GM23248 (cell line): ENCODE results near the gene SPAG6. TPM values are rescaled to one million over a fixed set of nuclear protein-coding genes. Genes with fewer than 3 reads are reported as not detected.

Experiments
- DNase-seq: peaks from one replicate; pipeline ENCODE4 v3.0.0-alpha.2; 2015
- H2AFZ ChIP-seq: fragments of 200-600 bp; sonication (generic); 2 replicates; pipeline ENCODE4 v1.6.1; 2016; ENCODE audit warnings: antibody characterized with exemption
- H3F3A ChIP-seq: fragments of 200-600 bp; sonication (generic); 2 replicates; pipeline ENCODE4 v1.6.1; 2016; ENCODE audit warnings: mild to moderate bottlenecking, antibody characterized with exemption, mixed run types; ENCODE audit not compliant: insufficient read depth
- H3K27ac ChIP-seq: fragments of 200-600 bp; sonication (generic); 2 replicates; pipeline ENCODE4 v1.5.1; 2016; ENCODE audit warnings: mild to moderate bottlenecking
- H3K27me3 ChIP-seq: fragments of 200-600 bp; sonication (generic); replicated peaks from 2 replicates; pipeline ENCODE4 v1.6.1; 2016; ENCODE audit warnings: mild to moderate bottlenecking; ENCODE audit not compliant: insufficient read depth
- H3K36me3 ChIP-seq: fragments of 200-600 bp; sonication (generic); 2 replicates; pipeline ENCODE4 v1.6.1; 2016; ENCODE audit warnings: low read depth, mild to moderate bottlenecking
- H3K4me1 ChIP-seq: fragments of 200-600 bp; sonication (generic); 2 replicates; pipeline ENCODE4 v1.6.1; 2016; ENCODE audit warnings: mild to moderate bottlenecking; ENCODE audit not compliant: insufficient read depth
- H3K4me2 ChIP-seq: fragments of 200-600 bp; sonication (generic); one replicate; pipeline ENCODE4 v1.6.1; 2016; ENCODE audit warnings: mild to moderate bottlenecking; ENCODE audit not compliant: unreplicated experiment
- H3K4me3 ChIP-seq: fragments of 200-600 bp; sonication (generic); 2 replicates; pipeline ENCODE4 v1.5.1; 2016; ENCODE audit warnings: mild to moderate bottlenecking
- H3K79me2 ChIP-seq: fragments of 200-600 bp; sonication (generic); 2 replicates; pipeline ENCODE4 v1.6.1; 2016; ENCODE audit warnings: mild to moderate bottlenecking; ENCODE audit not compliant: insufficient read depth
- H3K9ac ChIP-seq: fragments of 200-600 bp; sonication (generic); 2 replicates; pipeline ENCODE4 v1.6.1; 2016; ENCODE audit warnings: mild to moderate bottlenecking
- H3K9me2 ChIP-seq: fragments of 200-600 bp; sonication (generic); 2 replicates; pipeline ENCODE4 v1.6.1; 2016; ENCODE audit warnings: mixed run types, mild to moderate bottlenecking, moderate library complexity; ENCODE audit not compliant: insufficient read depth
- H3K9me3 ChIP-seq: fragments of 200-600 bp; sonication (generic); one replicate; pipeline ENCODE4 v1.6.1; 2017; ENCODE audit warnings: low read depth
- H4K20me1 ChIP-seq: fragments of 200-600 bp; sonication (generic); 2 replicates; pipeline ENCODE4 v1.6.0; 2016; ENCODE audit not compliant: insufficient read depth
- EZH2 ChIP-seq: fragments of 200-600 bp; sonication (generic); IDR thresholded peaks from 2 replicates; pipeline ENCODE4 v1.6.1; 2018; ENCODE audit warnings: antibody characterized with exemption, mild to moderate bottlenecking; ENCODE audit not compliant: insufficient read depth, poor library complexity, severe bottlenecking
- EZH2phosphoT487 ChIP-seq: fragments of 200-600 bp; sonication (generic); IDR thresholded peaks from 2 replicates; pipeline ENCODE4 v1.6.1; 2018; ENCODE audit warnings: antibody characterized with exemption, moderate library complexity, mild to moderate bottlenecking, low read depth; ENCODE audit not compliant: insufficient read depth
- WGBS, 2 experiments: methylation state at CpG; one replicate each; pipeline ENCODE4 v1.1.6; 2015 to 2017; ENCODE audit warnings: low lambda C conversion rate in 2 of 2, low coverage in 1 of 2; ENCODE audit errors: missing lambda C conversion rate in 2 of 2; 5-methylcytosine and 5-hydroxymethylcytosine counted together
- in situ Hi-C: fragments of 300-500 bp; cut with MboI; formaldehyde crosslinking; loops from 2 replicates; pipeline ENCODE4 v1.15.0; 2020
- polyA plus RNA-seq: library from polyadenylated mRNA; unstranded; fragments of >200 nt; fragmentation: Nextera tagmentation; extraction: Ambion mirVana; gene quantifications from 2 replicates; pipeline ENCODE4 v1.2.1, GENCODE V29; 2016
- total RNA-seq: library from RNA; depleted of rRNA; stranded (reverse); fragments of >200 nt; shearing (Covaris generic); gene quantifications from 2 replicates; pipeline ENCODE4 v1.2.3, GENCODE V29; 2014

The SPAG6 gene
- total and polyA plus RNA-seq, 2 experiments from 2014 or later, result not detected

DNA sequence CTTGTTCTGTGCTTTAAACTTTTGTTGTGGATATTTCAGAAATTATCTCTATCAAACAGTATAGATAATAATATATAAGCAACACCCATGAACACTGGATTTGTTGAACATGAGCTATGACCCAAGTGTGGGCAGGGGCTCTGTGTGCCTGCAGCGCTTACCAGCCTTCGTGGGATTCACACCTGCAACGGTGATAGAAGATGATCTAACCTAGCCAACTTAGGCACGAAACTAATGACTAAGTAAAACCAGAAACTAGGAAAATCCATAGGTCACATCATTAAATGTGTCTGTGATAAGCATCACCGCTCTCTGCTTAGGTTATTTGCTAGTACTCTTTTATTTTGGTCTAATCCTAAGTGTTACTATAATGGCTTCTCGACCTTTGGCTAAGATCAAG is 18.0 kb downstream of the SPAG6 start:
- Histone ChIP-seq H3K4me1 (no peaks in the 10 kb centered on the region), H3K4me3 (no peak overlapping the region), H3K79me2 (no peaks in the 10 kb centered on the region), H3K27me3 (no peaks in the 10 kb centered on the region), H3K9me3 (no peaks in the 10 kb centered on the region), H3K4me2 (no peak overlapping the region), H3K36me3 (no peaks in the 10 kb centered on the region), H4K20me1 (no peaks in the 10 kb centered on the region), H3K9me2 (no peaks in the 10 kb centered on the region), H3K9ac (no peak overlapping the region), H2AFZ (no peak overlapping the region), H3F3A (no peaks in the 10 kb centered on the region), H3K27ac (no peak overlapping the region)
- WGBS, 2 experiments, result 88% methylated on average over 6 of the region's 6 CpGs
- no peak for TF ChIP-seq EZH2phosphoT487
- in situ Hi-C loops, result no loop called here
- no peak for DNase-seq

- 85 to 87% methylated on average over 5 of the region's 5 CpGs for WGBS, 2 experiments
- no peaks in the 10 kb centered on the region for H3F3A ChIP-seq
- H3K27me3 ChIP-seq, result no peaks in the 10 kb centered on the region
- H3K4me2 ChIP-seq, result no peak overlapping the region
- no peak overlapping the region for H2AFZ ChIP-seq
- TF ChIP-seq EZH2 (no peak), EZH2phosphoT487 (no peak)
- H4K20me1 ChIP-seq, result no peaks in the 10 kb centered on the region
- H3K79me2 ChIP-seq, result no peaks in the 10 kb centered on the region
- H3K36me3 ChIP-seq, result no peaks in the 10 kb centered on the region
- no peaks in the 10 kb centered on the region for H3K9me3 ChIP-seq
- H3K9me2 ChIP-seq, result no peaks in the 10 kb centered on the region
- H3K27ac ChIP-seq, result no peak overlapping the region
- DNase-seq, result no peak
- in situ Hi-C loops, result no loop called here
- H3K4me3 ChIP-seq, result no peak overlapping the region
- no peak overlapping the region for H3K9ac ChIP-seq
- no peaks in the 10 kb centered on the region for H3K4me1 ChIP-seq
Measured at GRCh38 chr10:22364407-22365140, 19.3 kb downstream of the SPAG6 start.

GRCh38 chr10:22365233-22365632 is 19.9 kb downstream of the SPAG6 start:
- no peaks in the 10 kb centered on the region for H3K4me1 ChIP-seq
- H2AFZ ChIP-seq, result no peak overlapping the region
- H3K27me3 ChIP-seq, result no peaks in the 10 kb centered on the region
- H3K79me2 ChIP-seq, result no peaks in the 10 kb centered on the region
- no peak overlapping the region for H3K4me2 ChIP-seq
- H3K9ac ChIP-seq, result no peak overlapping the region
- no peak for DNase-seq
- no peaks in the 10 kb centered on the region for H3F3A ChIP-seq
- no peaks in the 10 kb centered on the region for H3K9me3 ChIP-seq
- no peak overlapping the region for H3K27ac ChIP-seq
- in situ Hi-C loops, result no loop called here
- 78 to 93% methylated on average over 1 of the region's 1 CpG for WGBS, 2 experiments
- no peaks in the 10 kb centered on the region for H3K36me3 ChIP-seq
- TF ChIP-seq EZH2phosphoT487 (no peak), EZH2 (no peak)
- no peak overlapping the region for H3K4me3 ChIP-seq
- no peaks in the 10 kb centered on the region for H4K20me1 ChIP-seq
- no peaks in the 10 kb centered on the region for H3K9me2 ChIP-seq

GRCh38 chr10:22365644-22366434 is 20.5 kb downstream of the SPAG6 start:
- Histone ChIP-seq H4K20me1 (no peaks in the 10 kb centered on the region), H2AFZ (no peak overlapping the region), H3K4me2 (no peak overlapping the region), H3F3A (no peaks in the 10 kb centered on the region), H3K36me3 (no peaks in the 10 kb centered on the region), H3K9me3 (no peaks in the 10 kb centered on the region), H3K4me1 (no peaks in the 10 kb centered on the region), H3K27me3 (no peaks in the 10 kb centered on the region), H3K4me3 (no peak overlapping the region), H3K27ac (no peak overlapping the region), H3K9ac (no peak overlapping the region), H3K79me2 (no peaks in the 10 kb centered on the region), H3K9me2 (no peaks in the 10 kb centered on the region)
- in situ Hi-C loops, result no loop called here
- TF ChIP-seq EZH2phosphoT487 (no peak), EZH2 (no peak)
- DNase-seq, result peak; percentile 50
- 42 to 52% methylated on average over 4 of the region's 4 CpGs for WGBS, 2 experiments

DNA sequence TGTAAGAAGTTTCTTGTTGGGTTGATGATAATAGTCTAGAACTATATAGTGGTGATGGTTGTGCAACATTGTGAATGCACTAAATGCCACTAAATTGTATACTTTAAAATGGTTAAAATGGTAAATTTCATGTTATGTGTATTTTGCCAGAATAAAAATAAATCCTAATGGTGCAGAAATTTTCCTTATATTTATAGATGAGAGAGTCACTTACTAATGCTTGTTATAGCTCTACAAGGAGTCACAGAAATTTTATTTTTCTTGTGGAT is 21.1 kb downstream of the SPAG6 start:
- in situ Hi-C loops, result no loop called here
- no peaks in the 10 kb centered on the region for H3K79me2 ChIP-seq
- no peak overlapping the region for H2AFZ ChIP-seq
- no peaks in the 10 kb centered on the region for H3F3A ChIP-seq
- H3K4me1 ChIP-seq, result no peaks in the 10 kb centered on the region
- H3K4me3 ChIP-seq, result no peak overlapping the region
- H3K9me3 ChIP-seq, result no peaks in the 10 kb centered on the region
- H3K36me3 ChIP-seq, result no peaks in the 10 kb centered on the region
- no peak overlapping the region for H3K9ac ChIP-seq
- H3K27me3 ChIP-seq, result no peaks in the 10 kb centered on the region
- no peak for TF ChIP-seq EZH2
- no peak for TF ChIP-seq EZH2phosphoT487
- no peaks in the 10 kb centered on the region for H4K20me1 ChIP-seq
- H3K4me2 ChIP-seq, result no peak overlapping the region
- no peak overlapping the region for H3K27ac ChIP-seq
- H3K9me2 ChIP-seq, result no peaks in the 10 kb centered on the region
- DNase-seq, result no peak
